Activated CD8-positive, alpha-beta T cell treated with anti-CD3 and anti-CD28 coated beads for 36 hours (primary cell): ENCODE data around the gene LCE1A. TPM values are rescaled to one million over a fixed set of nuclear protein-coding genes. Genes with fewer than 3 reads are reported as not detected.

Experiments
- ATAC-seq: fragments of 200-7000 bp; cut with Tn5 transposase; one replicate; pipeline ENCODE4 v1.10.0; 2021; ENCODE audit warnings: mild to moderate bottlenecking, moderate library complexity
- CTCF ChIA-PET: fragments of 350-600 bp; sonication (Branson Sonifier 250); formaldehyde crosslinking; loops from one replicate; lab custom pipeline; 2021; ENCODE audit warnings: antibody characterized with exemption; lab: Charles Lee
- POLR2A ChIA-PET: fragments of 350-600 bp; sonication (Branson Sonifier 250); formaldehyde crosslinking; loops from one replicate; lab custom pipeline; 2021; ENCODE audit warnings: antibody characterized with exemption; lab: Charles Lee
- DNase-seq: peaks from one replicate; pipeline ENCODE4 v3.0.0-alpha.2; 2020
- H3K27ac Mint-ChIP-seq: one replicate; pipeline ENCODE4 v1.8.0; 2021; ENCODE audit warnings: mild to moderate bottlenecking, mixed read lengths
- H3K27me3 Mint-ChIP-seq: one replicate; pipeline ENCODE4 v1.8.0; 2021; ENCODE audit warnings: mixed read lengths
- H3K36me3 Mint-ChIP-seq: one replicate; pipeline ENCODE4 v1.8.0; 2021; ENCODE audit warnings: low read depth, mixed read lengths
- H3K4me1 Mint-ChIP-seq: one replicate; pipeline ENCODE4 v1.8.0; 2021; ENCODE audit warnings: low read depth, mixed read lengths
- H3K4me3 Mint-ChIP-seq: one replicate; pipeline ENCODE4 v1.8.0; 2021; ENCODE audit warnings: mild to moderate bottlenecking, moderate library complexity, mixed read lengths
- H3K9me3 Mint-ChIP-seq: one replicate; pipeline ENCODE4 v1.8.0; 2021; ENCODE audit warnings: mixed read lengths
- CTCF ChIP-seq: fragments of 200-600 bp; IDR thresholded peaks from one replicate; pipeline ENCODE4 v1.8.0; 2022; ENCODE audit warnings: antibody characterized with exemption, mild to moderate bottlenecking
- intact Hi-C: fragments of 100-400 bp; cut with micrococcal nuclease; formaldehyde crosslinking; loops from one replicate; pipeline ENCODE4 v1.10.0; 2022
- total RNA-seq, 2 experiments: library from RNA; stranded (reverse); gene quantifications; one replicate each; pipeline ENCODE4 v1.2.3, GENCODE V29; 2021

LCE1A gene
- total RNA-seq, 2 experiments from 2014 or later, result not detected

GRCh38 chr1:152817309-152817708, 10.0 kb upstream of the LCE1A start:
- Mint-ChIP-seq H3K36me3 (no peaks in the 10 kb centered on the region), H3K4me1 (no peaks in the 10 kb centered on the region), H3K27me3 (peaks cover 4% of the 10 kb centered on the region), H3K4me3 (no peak overlapping the region), H3K27ac (no peak overlapping the region), H3K9me3 (no peaks in the 10 kb centered on the region)
- ChIA-PET CTCF (no interaction called here), POLR2A (no interaction called here)
- no peak for TF ChIP-seq CTCF
- ATAC-seq (no peak), DNase-seq (no peak)
- intact Hi-C loops, result no loop called here

GRCh38 chr1:152823294-152823693, 4.0 kb upstream of the LCE1A start:
- intact Hi-C loops, result no loop called here
- no peaks in the 10 kb centered on the region for H3K9me3 Mint-ChIP-seq
- ChIA-PET CTCF (no interaction called here), POLR2A (no interaction called here)
- no peak for TF ChIP-seq CTCF
- peaks cover 19% of the 10 kb centered on the region for H3K27me3 Mint-ChIP-seq
- no peak overlapping the region for H3K4me3 Mint-ChIP-seq
- no peaks in the 10 kb centered on the region for H3K36me3 Mint-ChIP-seq
- H3K27ac Mint-ChIP-seq, result no peak overlapping the region
- no peak for DNase-seq
- no peak for ATAC-seq
- no peaks in the 10 kb centered on the region for H3K4me1 Mint-ChIP-seq

- H3K4me1 Mint-ChIP-seq, result no peaks in the 10 kb centered on the region
- H3K4me3 Mint-ChIP-seq, result no peak overlapping the region
- no peaks in the 10 kb centered on the region for H3K9me3 Mint-ChIP-seq
- POLR2A ChIA-PET, result no interaction called here
- H3K27me3 Mint-ChIP-seq, result peaks cover 21% of the 10 kb centered on the region
- H3K36me3 Mint-ChIP-seq, result no peaks in the 10 kb centered on the region
- ATAC-seq (no peak), DNase-seq (no peak)
- no peak for TF ChIP-seq CTCF
- intact Hi-C loops, result no loop called here
- CTCF ChIA-PET, result interaction anchor here (1.3 kb wide), 1 partner anchor 399 kb away, joined by 3 read pairs; no protein-coding TSS in a partner anchor
- H3K27ac Mint-ChIP-seq, result no peak overlapping the region
These were observed 2.3 kb upstream of the LCE1A start for GRCh38 chr1:152824964-152825363.

- H3K27ac Mint-ChIP-seq, result no peak overlapping the region
- no peaks in the 10 kb centered on the region for H3K36me3 Mint-ChIP-seq
- H3K9me3 Mint-ChIP-seq, result no peaks in the 10 kb centered on the region
- H3K4me1 Mint-ChIP-seq, result no peaks in the 10 kb centered on the region
- ATAC-seq, result no peak
- intact Hi-C loops, result no loop called here
- no peak overlapping the region for H3K4me3 Mint-ChIP-seq
- POLR2A ChIA-PET, result no interaction called here
- no peak for TF ChIP-seq CTCF
- H3K27me3 Mint-ChIP-seq, result peaks cover 15% of the 10 kb centered on the region
- no peak for DNase-seq
- CTCF ChIA-PET, result interaction anchor here (1.2 kb wide), 1 partner anchor 34 kb away, joined by 3 read pairs; no protein-coding TSS in a partner anchor
These were observed 9.6 kb downstream of the LCE1A start for GRCh38 chr1:152836870-152837269.

- H3K4me3 Mint-ChIP-seq, result no peak within 1 kb of the TSS
- no peak within 1 kb of the TSS for H3K27ac Mint-ChIP-seq
- ChIA-PET CTCF (no interaction called here), POLR2A (no interaction called here)
- intact Hi-C loops, result no loop called here
- no peaks in the 10 kb centered on the region for H3K9me3 Mint-ChIP-seq
- no peaks in the 10 kb centered on the region for H3K4me1 Mint-ChIP-seq
- ATAC-seq (no peak), DNase-seq (no peak)
- no peak for TF ChIP-seq CTCF
- H3K27me3 Mint-ChIP-seq, result peaks cover 18% of the 10 kb centered on the region
- H3K36me3 Mint-ChIP-seq, result no peaks in the 10 kb centered on the region
These were observed 15.3 kb downstream of the LCE1A start, which contains the start of gene LCE6A for GRCh38 chr1:152842556-152842955. Gene LCE6A (plus strand): TSS chr1:152842856. CDS start chr1:152843521, 665 bp downstream.
